WI38 (cell line): ENCODE measurements around the gene TEAD1.

Experiments
- H3K4me3 ChIP-seq: 2 replicates; pipeline ENCODE4 v1.5.1; 2011; ENCODE audit warnings: low read depth, mild to moderate bottlenecking, control low read depth, low read length
- CTCF ChIP-seq: IDR thresholded peaks from 2 replicates; pipeline ENCODE4 v1.5.1; 2012; ENCODE audit warnings: low read depth, mild to moderate bottlenecking, control low read depth, low read length

TEAD1 gene

GRCh38 chr11:12735262-12735661 is 61.0 kb downstream of the TEAD1 start:
- H3K4me3 ChIP-seq, result no peak overlapping the region
- TF ChIP-seq CTCF, result no peak

- no peak overlapping the region for H3K4me3 ChIP-seq
- TF ChIP-seq CTCF, result no peak
These were observed 62.8 kb downstream of the TEAD1 start for GRCh38 chr11:12737024-12737423.

GRCh38 chr11:12741671-12742216 is 67.5 kb downstream of the TEAD1 start:
- H3K4me3 ChIP-seq, result no peak overlapping the region
- TF ChIP-seq CTCF, result no peak

- TF ChIP-seq CTCF, result no peak
These were observed 69.7 kb downstream of the TEAD1 start for GRCh38 chr11:12743834-12744449.

GRCh38 chr11:12744826-12745502 is 70.7 kb downstream of the TEAD1 start:
- H3K4me3 ChIP-seq, result no peak overlapping the region
- no peak for TF ChIP-seq CTCF

More at GRCh38 chr11:12743834-12744449, 69.7 kb downstream of the TEAD1 start:
- no peak overlapping the region for H3K4me3 ChIP-seq

- no peak for TF ChIP-seq CTCF
- H3K4me3 ChIP-seq, result no peak overlapping the region
These were observed 71.6 kb downstream of the TEAD1 start for GRCh38 chr11:12745787-12746186.

- no peak for TF ChIP-seq CTCF
- H3K4me3 ChIP-seq, result no peak overlapping the region
These were observed 72.4 kb downstream of the TEAD1 start for GRCh38 chr11:12746593-12747097.
